ENCODE data around the gene MRPL50.
"Not testable (repeated sequence)": the region's sequence is repeated elsewhere in the genome, so short reads cannot be mapped to it uniquely, and the experiment has no call there.

Gene MRPL50

DNA sequence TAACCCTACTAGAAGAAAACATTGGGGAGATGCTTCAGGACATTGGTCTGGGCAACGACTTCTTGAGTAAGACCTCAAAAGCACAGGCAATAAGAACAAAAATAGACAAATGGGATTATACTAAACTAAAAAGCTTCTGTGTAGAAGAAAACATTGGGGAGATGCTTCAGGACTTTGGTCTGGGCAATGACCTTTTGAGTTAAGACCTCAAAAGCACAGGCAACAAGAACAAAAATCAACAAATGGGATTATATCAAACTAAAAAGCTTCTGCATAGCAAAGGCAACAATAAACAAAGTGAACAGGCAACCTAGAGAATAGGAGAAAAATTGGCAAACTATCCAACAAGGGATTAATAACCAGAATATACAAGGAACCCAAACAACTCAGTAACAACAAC lies 3.7 kb downstream of the MRPL50 start:
- H3K4me3 ChIP-seq (replicated peaks; ENCODE audit: low read depth, low read length), result no peak overlapping the region
- DNase-seq (ENCODE audit: extremely low read depth, low read depth), result no peak
- TF ChIP-seq, protein P1, sequence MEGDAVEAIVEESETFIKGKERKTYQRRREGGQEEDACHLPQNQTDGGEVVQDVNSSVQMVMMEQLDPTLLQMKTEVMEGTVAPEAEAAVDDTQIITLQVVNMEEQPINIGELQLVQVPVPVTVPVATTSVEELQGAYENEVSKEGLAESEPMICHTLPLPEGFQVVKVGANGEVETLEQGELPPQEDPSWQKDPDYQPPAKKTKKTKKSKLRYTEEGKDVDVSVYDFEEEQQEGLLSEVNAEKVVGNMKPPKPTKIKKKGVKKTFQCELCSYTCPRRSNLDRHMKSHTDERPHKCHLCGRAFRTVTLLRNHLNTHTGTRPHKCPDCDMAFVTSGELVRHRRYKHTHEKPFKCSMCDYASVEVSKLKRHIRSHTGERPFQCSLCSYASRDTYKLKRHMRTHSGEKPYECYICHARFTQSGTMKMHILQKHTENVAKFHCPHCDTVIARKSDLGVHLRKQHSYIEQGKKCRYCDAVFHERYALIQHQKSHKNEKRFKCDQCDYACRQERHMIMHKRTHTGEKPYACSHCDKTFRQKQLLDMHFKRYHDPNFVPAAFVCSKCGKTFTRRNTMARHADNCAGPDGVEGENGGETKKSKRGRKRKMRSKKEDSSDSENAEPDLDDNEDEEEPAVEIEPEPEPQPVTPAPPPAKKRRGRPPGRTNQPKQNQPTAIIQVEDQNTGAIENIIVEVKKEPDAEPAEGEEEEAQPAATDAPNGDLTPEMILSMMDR (IDR thresholded peaks at IDR 0.05; ENCODE audit: low read depth, low read length, missing control alignments), result no peak

DNA sequence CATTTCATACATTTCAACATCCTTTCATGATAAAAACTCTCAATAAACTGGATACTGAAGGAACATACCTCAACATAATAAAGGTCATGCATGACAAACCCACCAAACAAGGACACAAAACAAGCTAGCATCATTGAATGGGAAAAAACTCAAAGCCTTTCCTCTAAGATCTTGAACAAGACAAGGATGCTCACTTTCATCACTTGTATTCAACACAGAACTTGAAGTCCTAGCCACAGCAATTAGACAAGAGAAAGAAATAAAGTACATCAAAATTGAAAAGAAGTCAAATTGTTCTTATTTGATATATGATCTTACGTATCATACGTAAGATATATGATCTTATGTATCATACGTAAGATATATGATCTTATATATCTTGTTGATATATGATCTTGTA lies 5.3 kb downstream of the MRPL50 start:
- DNase-seq (ENCODE audit: extremely low read depth, low read depth), result no peak
- TF ChIP-seq, protein P1 (IDR thresholded peaks at IDR 0.05; ENCODE audit: low read depth, low read length, missing control alignments), result no peak
- no peak overlapping the region for H3K4me3 ChIP-seq (replicated peaks; ENCODE audit: low read depth, low read length)

DNA sequence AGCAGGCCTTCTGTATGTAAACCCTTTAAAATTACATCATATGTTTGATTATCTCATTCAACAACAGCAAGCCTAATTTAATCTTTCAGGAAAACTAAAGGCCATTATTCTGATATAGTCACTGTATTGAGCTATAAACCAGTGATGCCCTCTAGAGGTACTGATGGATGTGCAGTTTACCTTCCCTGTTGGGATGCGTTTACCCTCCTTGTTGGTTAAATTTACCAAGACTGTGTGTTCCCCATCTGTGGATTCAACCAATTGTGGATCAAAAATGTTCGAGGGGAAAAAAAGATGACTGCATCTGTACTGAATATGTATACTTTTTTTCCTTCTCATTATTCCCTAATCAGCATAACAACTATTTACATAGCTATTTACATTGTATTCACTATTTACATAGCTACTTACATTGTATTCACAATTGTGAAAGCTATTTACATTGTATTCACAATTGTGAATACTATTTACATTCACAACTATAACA lies 9.9 kb downstream of the MRPL50 start:
- DNase-seq (ENCODE audit: extremely low read depth, low read depth), result no peak
- no peak overlapping the region for H3K4me3 ChIP-seq (replicated peaks; ENCODE audit: low read depth, low read length)
- TF ChIP-seq, protein P1 (IDR thresholded peaks at IDR 0.05; ENCODE audit: low read depth, low read length, missing control alignments), result peak; percentile 40

DNA sequence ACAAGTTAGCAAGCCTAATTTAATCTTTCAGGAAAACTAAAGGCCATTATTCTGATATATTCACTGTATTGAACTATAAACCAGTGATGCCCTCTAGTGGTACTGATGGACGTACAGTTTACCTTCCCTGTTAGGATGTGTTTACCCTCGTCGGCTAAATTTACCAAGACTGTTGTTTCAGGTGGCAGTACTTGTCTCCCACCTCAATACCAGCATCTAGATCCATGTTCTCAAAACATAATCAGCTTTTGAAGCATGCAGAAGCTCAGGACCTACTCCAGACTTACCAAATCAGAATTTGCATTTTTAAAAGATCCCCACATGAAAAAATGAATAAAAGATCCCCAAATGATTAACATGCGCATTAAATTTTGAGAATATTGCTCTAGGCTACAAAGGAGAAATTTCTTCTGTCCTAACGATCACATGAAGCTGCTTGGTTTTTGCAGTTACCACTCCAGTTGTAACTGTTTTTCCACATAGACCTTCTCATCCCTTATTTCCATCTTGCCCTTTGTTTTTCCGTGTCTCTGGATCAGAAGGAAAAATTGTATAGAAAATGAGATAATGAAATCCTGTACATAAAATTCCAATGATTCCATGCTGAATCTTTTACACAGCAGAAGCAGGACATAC lies 10.4 kb downstream of the MRPL50 start:
- DNase-seq (ENCODE audit: extremely low read depth, low read depth), result no peak
- TF ChIP-seq, protein P1 (IDR thresholded peaks at IDR 0.05; ENCODE audit: low read depth, low read length, missing control alignments), result peak; percentile 66
- H3K4me3 ChIP-seq (replicated peaks; ENCODE audit: low read depth, low read length), result no peak overlapping the region

DNA sequence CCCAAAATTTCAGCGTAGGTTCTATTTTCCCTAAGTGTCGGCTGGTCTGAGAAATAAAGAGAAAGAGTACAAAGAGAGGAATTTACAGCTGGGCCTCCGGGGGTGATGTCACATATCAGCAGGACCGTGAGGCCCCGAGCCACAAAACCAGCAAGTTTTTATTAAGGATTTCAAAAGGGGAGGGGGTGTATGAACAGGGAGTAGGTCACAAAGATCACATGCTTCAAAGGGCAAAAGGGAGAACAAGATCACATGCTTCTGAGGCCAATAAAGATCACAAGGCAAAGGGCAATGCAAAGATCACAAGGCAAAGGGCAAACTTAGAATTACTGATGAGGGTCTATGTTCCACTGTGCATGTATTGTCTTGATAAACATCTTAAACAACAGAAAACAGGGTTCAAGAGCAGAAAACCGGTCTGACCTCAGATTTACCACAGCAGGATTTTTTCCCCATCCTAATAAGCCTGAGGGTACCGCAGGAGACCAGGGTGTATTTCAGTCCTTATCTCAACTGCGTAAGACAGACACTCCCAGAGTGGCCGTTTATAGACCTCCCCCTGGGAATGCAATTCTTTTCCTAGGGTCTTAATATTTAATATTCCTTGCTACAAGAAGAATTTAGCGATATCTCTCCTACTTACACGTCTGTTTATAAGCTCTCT lies 13.4 kb downstream of the MRPL50 start, which contains the start of gene BAAT:
Gene BAAT, minus strand, starts transcription at position 134 of the 664 bp plus-strand sequence. CDS start 13,602 bp downstream, outside the sequence.
- not testable (repeated sequence) for DNase-seq (ENCODE audit: extremely low read depth, low read depth); H3K4me3 ChIP-seq (replicated peaks; ENCODE audit: low read depth, low read length)

DNA sequence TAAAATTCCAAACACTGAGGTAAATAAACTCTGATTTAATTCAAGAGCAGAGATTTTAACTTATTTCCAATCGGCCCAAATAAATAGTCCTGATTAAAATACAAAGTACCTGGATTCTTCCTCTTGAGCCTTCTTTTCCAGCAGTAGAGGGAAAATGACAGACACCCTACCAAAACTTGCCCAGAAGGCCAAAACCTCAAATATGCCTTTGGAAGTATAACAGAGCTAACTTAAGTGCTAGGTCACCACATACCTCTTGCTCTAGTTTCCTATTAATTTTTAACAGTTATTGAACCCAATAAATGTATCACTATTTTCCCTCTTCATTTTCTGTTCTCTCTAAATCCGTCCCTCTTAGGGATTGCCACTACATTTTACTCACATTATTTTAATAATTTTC lies 15.1 kb downstream of the MRPL50 start:
- H3K4me3 ChIP-seq (replicated peaks; ENCODE audit: low read depth, low read length), result no peak overlapping the region
- TF ChIP-seq, protein P1 (IDR thresholded peaks at IDR 0.05; ENCODE audit: low read depth, low read length, missing control alignments), result no peak
- DNase-seq (ENCODE audit: extremely low read depth, low read depth), result no peak

DNA sequence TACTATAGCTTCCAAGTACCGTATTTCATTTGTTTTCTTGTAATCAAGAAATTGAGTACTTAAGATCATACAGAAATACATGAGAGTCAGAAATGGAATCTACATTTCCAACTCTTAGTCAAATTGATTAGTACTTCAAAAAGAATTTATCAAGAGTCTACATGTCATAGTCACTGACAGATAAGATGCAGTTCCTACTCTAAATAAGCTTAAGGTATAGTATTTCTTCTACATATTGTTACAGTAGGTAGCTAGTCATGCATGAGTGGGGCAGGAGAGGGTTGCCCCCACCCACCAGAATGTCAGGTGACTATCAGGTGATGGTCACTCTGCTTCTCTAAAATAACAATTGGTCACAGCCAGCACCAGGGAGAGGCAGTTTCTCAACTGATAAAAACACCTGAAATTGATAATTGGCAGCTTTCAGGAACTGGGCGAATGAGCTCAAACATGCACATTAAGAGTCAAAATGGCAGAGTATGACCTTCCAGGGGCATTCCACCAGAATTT lies 16.5 kb downstream of the MRPL50 start:
- no peak overlapping the region for H3K4me3 ChIP-seq (replicated peaks; ENCODE audit: low read depth, low read length)
- DNase-seq (ENCODE audit: extremely low read depth, low read depth), result no peak
- TF ChIP-seq, protein P1 (IDR thresholded peaks at IDR 0.05; ENCODE audit: low read depth, low read length, missing control alignments), result no peak

Measured in HFF-Myc (cell line).